Pancreas (tissue), 10 donors: ENCODE measurements around the gene SHROOM2. TPM values are rescaled to one million over a fixed set of nuclear protein-coding genes. Genes with fewer than 3 reads are reported as not detected.
"Not testable (repeated sequence)": the region's sequence is repeated elsewhere in the genome, so short reads cannot be mapped to it uniquely, and the experiment has no call there.

Experiments used
- ATAC-seq, 4 donors: fragments of 200-7000 bp; cut with Tn5 transposase; one replicate each; pipeline versions ENCODE4 v1.8.0 to v1.9.1; 2020; ENCODE audit warnings: mild to moderate bottlenecking in 4 of 4, moderate library complexity in 4 of 4
- DNase-seq, 6 donors: peaks; one replicate each; pipeline ENCODE4 v3.0.0-alpha.2; 2020
- FAIRE-seq: peaks from 2 replicates; lab custom pipeline; 2012; peaks lifted over from hg19 to GRCh38; lab: Jason Lieb, UNC
- H3K27ac ChIP-seq, 4 donors: fragments of 200-600 bp; sonication (generic); 1 replicate in 3 of 4; 2 replicates in 1 of 4; pipeline versions ENCODE4 v1.5.0 to v1.8.0; 2020
- H3K27me3 ChIP-seq, 4 donors: fragments of 200-600 bp; one replicate each; pipeline ENCODE4 v1.8.0; 2021
- H3K36me3 ChIP-seq, 3 donors: fragments of 200-600 bp; sonication (generic) in 1 of 3; one replicate each; pipeline versions ENCODE4 v1.5.0 to v1.8.0; 2020 to 2021
- H3K4me1 ChIP-seq, 3 donors: fragments of 200-600 bp; one replicate each; pipeline ENCODE4 v1.8.0; 2021
- H3K4me3 ChIP-seq, 4 donors: fragments of 200-600 bp; sonication (generic) in 2 of 4; one replicate each; pipeline versions ENCODE4 v1.5.0 to v1.8.0; 2020 to 2021
- H3K9me3 ChIP-seq, 4 donors: fragments of 200-600 bp; one replicate each; pipeline ENCODE4 v1.8.0; 2021
- CTCF ChIP-seq, 4 donors: fragments of 200-600 bp; sonication (generic) in 3 of 4; IDR thresholded peaks; one replicate each; pipeline versions ENCODE4 v1.5.0 to v1.8.0; 2021; ENCODE audit warnings: antibody characterized with exemption in 4 of 4
- WGBS, 2 donors: extraction: QIAGEN DNeasy Blood & Tissue Kit; methylation state at CpG; one replicate each; pipeline ENCODE4 v1.1.7; 2013; 5-methylcytosine and 5-hydroxymethylcytosine counted together
- intact Hi-C, 3 donors: fragments of 100-400 bp; cut with DNase I; formaldehyde crosslinking; loops; one replicate each; pipeline versions ENCODE4 v1.11.1 to v1.14.2; 2022
- polyA plus RNA-seq, 2 donors: library from polyadenylated mRNA; stranded (reverse); fragments of 200-250 nt; gene quantifications; one replicate each; pipeline ENCODE4 v1.2.3, GENCODE V29; 2013
- total RNA-seq, 6 donors: library from RNA; stranded (reverse); fragmentation: NEBNext Ultra II Directional in 4 of 6; extraction: Animal tissue kit (Norgen Biotek cat#: 25700) in 4 of 6; gene quantifications; one replicate each; pipeline versions ENCODE4 v1.2.1 to v1.2.4, GENCODE V29; 2021 to 2023
- donor health status: healthy with polysubstance abuse.
- donor health status: DM: no; HTN: no; CAD: no; lungs with moderate emphysema.
- donor health status: DM: no; HTN: no; CAD: no.
- donor health status: control.
- donor health status: control.
- donor health status: Bipolar disorder and iron deficiency.
- donor health status: DM: yes; HTN: yes; CAD: no.
- donor health status: DM: no; HTN: no; CAD: no.
- donor health status: DM: no; HTN: no; CAD: no.
- donor health status: DM: yes; HTN: yes; CAD: no.

Gene SHROOM2
- total and polyA plus RNA-seq, 8 donors: 3.2 to 6.6 (median 3.8) TPM

DNA sequence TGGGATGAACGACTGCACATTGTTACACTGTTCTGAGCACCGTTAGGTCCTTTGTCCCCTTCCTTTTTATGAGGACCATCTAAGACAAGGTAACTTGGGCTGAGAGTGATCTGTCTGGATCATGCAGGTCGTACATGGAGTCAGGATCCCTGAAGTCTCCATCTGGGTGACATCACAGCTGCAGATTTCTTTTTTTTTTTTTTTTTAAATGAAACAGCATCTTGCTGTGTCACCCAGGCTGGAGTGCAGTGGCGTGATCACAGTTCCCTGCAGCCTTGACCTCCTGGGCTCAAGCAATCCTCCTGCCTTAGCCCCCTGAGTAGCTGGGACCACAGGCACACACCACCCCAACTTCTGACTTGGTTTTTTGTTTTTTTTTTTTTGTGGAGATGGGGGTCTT is 16.5 kb downstream of the SHROOM2 start:
- WGBS, 2 donors: 62 to 88% methylated on average over 4 of the region's 4 CpGs
- intact Hi-C loops: no loop called here
- ATAC-seq: no peak

GRCh38 chrX:9804444-9804843 is 18.2 kb downstream of the SHROOM2 start:
- ATAC-seq: no peak
- no peaks in the 10 kb centered on the region for H3K9me3 ChIP-seq
- no peak overlapping the region for H3K27ac ChIP-seq
- H3K36me3 ChIP-seq: no peaks in the 10 kb centered on the region
- no peak for FAIRE-seq
- no peak for TF ChIP-seq CTCF (IDR thresholded peaks at IDR 0.05)
- intact Hi-C loops: no loop called here
- H3K4me3 ChIP-seq: no peak overlapping the region
- DNase-seq: no peak
- WGBS, 2 donors: 72 to 93% methylated on average over 5 of the region's 5 CpGs
- H3K4me1 ChIP-seq: no peaks in the 10 kb centered on the region
- no peaks in the 10 kb centered on the region for H3K27me3 ChIP-seq

More for the DNA sequence above, 16.5 kb downstream of the SHROOM2 start:
- no peaks in the 10 kb centered on the region for H3K27me3 ChIP-seq
- H3K4me3 ChIP-seq: no peak overlapping the region
- H3K4me1 ChIP-seq: no peaks in the 10 kb centered on the region
- TF ChIP-seq CTCF (IDR thresholded peaks at IDR 0.05): no peak
- H3K9me3 ChIP-seq: no peaks in the 10 kb centered on the region
- no peaks in the 10 kb centered on the region for H3K36me3 ChIP-seq
- no peak for FAIRE-seq
- DNase-seq: no peak
- no peak overlapping the region for H3K27ac ChIP-seq

GRCh38 chrX:9805956-9806355 is 19.7 kb downstream of the SHROOM2 start:
- no peak overlapping the region for H3K27ac ChIP-seq
- no peaks in the 10 kb centered on the region for H3K4me1 ChIP-seq
- H3K4me3 ChIP-seq: no peak overlapping the region
- intact Hi-C loops: no loop called here
- no peaks in the 10 kb centered on the region for H3K36me3 ChIP-seq
- no peaks in the 10 kb centered on the region for H3K27me3 ChIP-seq
- TF ChIP-seq CTCF (IDR thresholded peaks at IDR 0.05): no peak
- WGBS, 2 donors: 91 to 99% methylated on average over 7 of the region's 7 CpGs
- no peak for FAIRE-seq
- no peak for ATAC-seq
- no peaks in the 10 kb centered on the region for H3K9me3 ChIP-seq
- DNase-seq: no peak

DNA sequence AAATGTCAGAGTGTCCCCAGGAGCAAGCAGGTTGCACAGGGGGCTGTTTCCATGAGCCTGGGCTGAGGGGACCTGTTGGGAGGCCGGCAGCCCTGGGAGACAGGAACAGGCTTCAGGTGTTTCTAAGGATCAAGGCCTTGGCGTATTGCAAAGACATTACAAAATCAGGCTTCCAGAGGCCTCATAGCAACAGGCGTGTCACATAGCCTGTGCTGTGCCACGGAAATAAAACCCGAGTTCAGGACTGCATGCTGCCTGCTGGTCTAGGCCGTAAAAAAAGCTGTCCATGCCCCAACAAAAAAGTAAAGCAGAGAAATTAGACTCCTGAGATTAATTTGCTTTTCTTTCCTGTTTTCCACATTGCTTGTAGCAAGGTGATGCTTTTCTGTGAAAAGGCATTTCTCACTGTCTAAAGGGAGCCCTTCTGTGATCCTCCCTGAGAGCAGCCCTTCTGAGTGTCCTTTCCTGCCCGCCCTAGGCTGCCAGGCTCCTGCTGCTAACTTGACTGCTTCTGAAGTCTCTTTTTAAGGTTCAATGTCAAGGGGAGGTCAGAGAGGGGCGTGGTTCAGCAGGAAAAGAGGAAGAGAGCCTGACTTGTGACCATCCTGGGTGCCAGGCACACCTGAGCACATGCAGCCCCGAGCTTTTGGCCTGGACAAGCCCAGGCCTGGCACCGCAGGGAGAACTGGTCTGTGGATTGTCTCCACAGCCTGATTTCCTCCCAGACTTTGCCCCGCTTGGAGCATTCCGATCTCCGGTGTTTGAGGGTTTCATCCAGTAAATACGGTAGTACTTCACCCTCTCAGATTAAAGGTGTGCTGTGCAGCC is 21.3 kb downstream of the SHROOM2 start:
- H3K27ac ChIP-seq: no peak overlapping the region
- H3K4me1 ChIP-seq: no peaks in the 10 kb centered on the region
- H3K27me3 ChIP-seq: no peaks in the 10 kb centered on the region
- no peak for TF ChIP-seq CTCF (IDR thresholded peaks at IDR 0.05)
- intact Hi-C loops: no loop called here
- 56 to 71% methylated on average over 14 of the region's 14 CpGs for WGBS, 2 donors
- no peak for FAIRE-seq
- no peak overlapping the region for H3K4me3 ChIP-seq
- peak in 2 of 4 donors; percentile 36 to 60 for ATAC-seq
- H3K9me3 ChIP-seq: no peaks in the 10 kb centered on the region
- no peak for DNase-seq
- no peaks in the 10 kb centered on the region for H3K36me3 ChIP-seq

DNA sequence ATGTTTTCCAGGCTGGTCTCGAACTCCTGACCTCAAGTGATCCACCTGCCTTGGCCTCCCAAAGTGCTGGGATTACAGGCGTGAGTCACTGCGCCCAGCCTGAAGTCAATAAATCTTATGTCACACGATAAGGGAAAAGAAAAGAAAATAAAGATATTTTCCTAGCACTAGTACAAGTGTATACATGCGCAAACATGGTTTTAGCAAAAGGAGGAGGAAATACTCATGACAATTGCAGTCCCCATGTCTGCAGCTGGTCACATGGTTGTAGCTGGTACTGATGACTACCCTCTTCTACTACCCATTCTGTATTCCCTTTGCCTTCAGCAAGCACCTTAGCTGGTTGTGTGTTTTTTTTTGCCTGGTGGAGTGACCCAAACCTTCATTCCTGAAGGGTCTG is 23.6 kb downstream of the SHROOM2 start:
- WGBS, 2 donors: 81 to 86% methylated on average over 5 of the region's 5 CpGs
- intact Hi-C loops, FAIRE-seq: not testable (repeated sequence)

GRCh38 chrX:9811086-9811485 is 24.9 kb downstream of the SHROOM2 start:
- H3K36me3 ChIP-seq, H3K4me1 ChIP-seq, H3K27me3 ChIP-seq, H3K4me3 ChIP-seq, H3K9me3 ChIP-seq, ATAC-seq, DNase-seq, FAIRE-seq, H3K27ac ChIP-seq, intact Hi-C loops: not testable (repeated sequence)
- WGBS, 2 donors: 96 to 97% methylated on average over 3 of the region's 3 CpGs

More for the DNA sequence above, 23.6 kb downstream of the SHROOM2 start:
- not testable (repeated sequence) for H3K27me3 ChIP-seq, H3K4me1 ChIP-seq, H3K9me3 ChIP-seq, H3K27ac ChIP-seq, H3K4me3 ChIP-seq, ATAC-seq, DNase-seq, H3K36me3 ChIP-seq
